PC-3 (cell line): ENCODE results near the gene KLHL15. TPM values are rescaled to one million over a fixed set of nuclear protein-coding genes. Genes with fewer than 3 reads are reported as not detected.

Source experiments
- ATAC-seq: fragments of 200-7000 bp; cut with Tn5 transposase; 2 replicates; pipeline ENCODE4 v1.9.1; 2020; ENCODE audit warnings: mild to moderate bottlenecking, moderate library complexity
- BruUV-seq: library from RNA; stranded (reverse); fragments of 400-500 nt; replicated peaks from 2 replicates; lab custom pipeline; 2021; lab: Mats Ljungman, UMichigan
- CTCF ChIA-PET: fragments of 300-600 bp; sonication (Branson Sonifier 250); formaldehyde crosslinking; loops from one replicate; lab custom pipeline; 2022; ENCODE audit warnings: antibody characterized with exemption; lab: Charles Lee
- POLR2A ChIA-PET: fragments of 300-600 bp; sonication (Branson Sonifier 250); formaldehyde crosslinking; loops from one replicate; lab custom pipeline; 2022; ENCODE audit warnings: antibody characterized with exemption; ENCODE audit not compliant: unreplicated experiment; lab: Charles Lee
- DNase-seq: peaks from one replicate; pipeline ENCODE4 v3.0.0-alpha.2; 2015
- H2AFZ ChIP-seq: fragments of 300-600 bp; sonication (generic); 2 replicates; pipeline ENCODE4 v1.6.0; 2016; ENCODE audit warnings: antibody characterized with exemption, low read length
- H3F3A ChIP-seq: fragments of 300-600 bp; sonication (generic); one replicate; pipeline ENCODE4 v1.6.0; 2017; ENCODE audit warnings: antibody characterized with exemption, low read length, control low read depth, mild to moderate bottlenecking; ENCODE audit not compliant: unreplicated experiment
- H3K27ac ChIP-seq: fragments of 300-600 bp; sonication (generic); 2 replicates; pipeline ENCODE4 v1.5.1; 2016; ENCODE audit warnings: mild to moderate bottlenecking, low read length
- H3K27me3 ChIP-seq: fragments of 300-600 bp; sonication (generic); 2 replicates; pipeline ENCODE4 v1.6.1; 2016; ENCODE audit warnings: low read length, mixed read lengths
- H3K36me3 ChIP-seq: fragments of 300-600 bp; sonication (generic); 2 replicates; pipeline ENCODE4 v1.6.1; 2016; ENCODE audit warnings: low read depth, mixed run types, low read length, mixed read lengths
- H3K4me1 ChIP-seq: fragments of 300-600 bp; sonication (generic); 2 replicates; pipeline ENCODE4 v1.5.1; 2016; ENCODE audit warnings: low read length; ENCODE audit not compliant: insufficient read depth
- H3K4me2 ChIP-seq: fragments of 300-600 bp; sonication (generic); 2 replicates; pipeline ENCODE4 v1.6.0; 2016; ENCODE audit warnings: low read length
- H3K4me3 ChIP-seq: fragments of 300-600 bp; sonication (generic); 2 replicates; pipeline ENCODE4 v1.5.1; 2016; ENCODE audit warnings: mild to moderate bottlenecking, low read length, mixed read lengths
- H3K79me2 ChIP-seq: fragments of 300-600 bp; sonication (generic); 2 replicates; pipeline ENCODE4 v1.6.1; 2017; ENCODE audit warnings: low read length, mixed read lengths
- H3K9ac ChIP-seq: fragments of 300-600 bp; sonication (generic); 2 replicates; pipeline ENCODE4 v1.6.0; 2016; ENCODE audit warnings: mild to moderate bottlenecking, low read length
- H3K9me2 ChIP-seq: fragments of 300-600 bp; sonication (generic); replicated peaks from 2 replicates; pipeline ENCODE4 v1.6.1; 2016; ENCODE audit warnings: mixed run types, low read length, mixed read lengths
- H3K9me3 ChIP-seq: fragments of 300-600 bp; sonication (generic); 2 replicates; pipeline ENCODE4 v1.6.1; 2016; ENCODE audit warnings: low read length, mixed read lengths
- H4K20me1 ChIP-seq: fragments of 300-600 bp; sonication (generic); 2 replicates; pipeline ENCODE4 v1.6.1; 2016; ENCODE audit warnings: low read length, mixed read lengths
- EZH2 ChIP-seq: fragments of 300-600 bp; sonication (generic); IDR thresholded peaks from one replicate; pipeline ENCODE4 v1.6.1; 2017; ENCODE audit warnings: antibody characterized with exemption, mild to moderate bottlenecking, low read length; ENCODE audit not compliant: unreplicated experiment
- EZH2phosphoT487 ChIP-seq: fragments of 300-600 bp; sonication (generic); IDR thresholded peaks from 2 replicates; pipeline ENCODE4 v1.6.1; 2018; ENCODE audit warnings: mild to moderate bottlenecking, antibody characterized with exemption, low read length, borderline replicate concordance
- intact Hi-C: fragments of 100-400 bp; cut with micrococcal nuclease; formaldehyde crosslinking; loops from 2 replicates; pipeline ENCODE4 v1.9.0; 2023
- total RNA-seq: library from RNA; depleted of rRNA; stranded (reverse); fragments of >200 nt; gene quantifications from 2 replicates; pipeline ENCODE4 v1.2.3, GENCODE V29; 2014
- TF ChIP-seq, protein P1 (sequence below): fragments of 300-600 bp; sonication (generic); conservative IDR thresholded peaks from 2 replicates; pipeline ENCODE4 v1.5.1; 2017; ENCODE audit warnings: antibody characterized with exemption, low read depth, mild to moderate bottlenecking, low read length

KLHL15 gene
- total RNA-seq, 1 experiment from 2014 or later = 8.5 TPM

DNA sequence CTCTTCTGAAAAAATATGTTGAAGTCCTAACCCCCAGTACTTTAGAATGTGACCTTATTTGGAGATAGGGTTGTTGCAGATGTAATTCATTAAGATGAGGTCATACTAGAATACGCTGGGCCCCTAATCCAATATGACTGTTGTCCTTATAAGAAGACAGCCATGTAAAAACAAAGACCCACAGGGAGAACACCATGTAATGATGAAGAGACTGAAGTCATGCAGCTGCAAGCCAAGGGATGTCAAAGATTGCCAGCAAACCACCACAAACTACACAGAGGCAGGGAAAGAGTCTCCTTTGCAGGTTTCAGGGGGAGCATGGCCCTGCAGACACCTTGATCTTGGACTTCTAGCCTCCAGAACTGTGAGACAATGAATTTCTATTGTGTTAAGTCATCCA, 81.8 kb downstream of the KLHL15 start:
- H2AFZ ChIP-seq = no peak overlapping the region
- CTCF ChIA-PET = no interaction called here
- intact Hi-C loops = no loop called here

GRCh38 chrX:23944234-23944633, 82.8 kb downstream of the KLHL15 start:
- no peak overlapping the region for H2AFZ ChIP-seq
- no peaks in the 10 kb centered on the region for H3F3A ChIP-seq
- CTCF ChIA-PET = no interaction called here
- H4K20me1 ChIP-seq = no peaks in the 10 kb centered on the region
- ATAC-seq (no peak), DNase-seq (no peak)
- H3K9me2 ChIP-seq = no peaks in the 10 kb centered on the region
- H3K36me3 ChIP-seq = no peaks in the 10 kb centered on the region
- POLR2A ChIA-PET = no interaction called here
- no peaks in the 10 kb centered on the region for H3K79me2 ChIP-seq
- TF ChIP-seq, protein P1, sequence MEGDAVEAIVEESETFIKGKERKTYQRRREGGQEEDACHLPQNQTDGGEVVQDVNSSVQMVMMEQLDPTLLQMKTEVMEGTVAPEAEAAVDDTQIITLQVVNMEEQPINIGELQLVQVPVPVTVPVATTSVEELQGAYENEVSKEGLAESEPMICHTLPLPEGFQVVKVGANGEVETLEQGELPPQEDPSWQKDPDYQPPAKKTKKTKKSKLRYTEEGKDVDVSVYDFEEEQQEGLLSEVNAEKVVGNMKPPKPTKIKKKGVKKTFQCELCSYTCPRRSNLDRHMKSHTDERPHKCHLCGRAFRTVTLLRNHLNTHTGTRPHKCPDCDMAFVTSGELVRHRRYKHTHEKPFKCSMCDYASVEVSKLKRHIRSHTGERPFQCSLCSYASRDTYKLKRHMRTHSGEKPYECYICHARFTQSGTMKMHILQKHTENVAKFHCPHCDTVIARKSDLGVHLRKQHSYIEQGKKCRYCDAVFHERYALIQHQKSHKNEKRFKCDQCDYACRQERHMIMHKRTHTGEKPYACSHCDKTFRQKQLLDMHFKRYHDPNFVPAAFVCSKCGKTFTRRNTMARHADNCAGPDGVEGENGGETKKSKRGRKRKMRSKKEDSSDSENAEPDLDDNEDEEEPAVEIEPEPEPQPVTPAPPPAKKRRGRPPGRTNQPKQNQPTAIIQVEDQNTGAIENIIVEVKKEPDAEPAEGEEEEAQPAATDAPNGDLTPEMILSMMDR = no peak
- TF ChIP-seq EZH2 (no peak), EZH2phosphoT487 (no peak)
- H3K4me2 ChIP-seq = no peak overlapping the region
- H3K27me3 ChIP-seq = peaks cover 12% of the 10 kb centered on the region; the same call in 1 of the 2 replicates
- H3K9me3 ChIP-seq = no peaks in the 10 kb centered on the region
- H3K27ac ChIP-seq = no peak overlapping the region
- no peak overlapping the region for H3K4me3 ChIP-seq
- intact Hi-C loops = no loop called here
- no TSS peak for BruUV-seq
- no peaks in the 10 kb centered on the region for H3K4me1 ChIP-seq
- no peak overlapping the region for H3K9ac ChIP-seq

More for the DNA sequence above, 81.8 kb downstream of the KLHL15 start:
- H3K36me3 ChIP-seq = no peaks in the 10 kb centered on the region
- no TSS peak for BruUV-seq
- no peak for ATAC-seq
- H3K9ac ChIP-seq = no peak overlapping the region
- H3K4me1 ChIP-seq = no peaks in the 10 kb centered on the region
- no peaks in the 10 kb centered on the region for H3K79me2 ChIP-seq
- H3K4me3 ChIP-seq = no peak overlapping the region
- H3K9me3 ChIP-seq = no peaks in the 10 kb centered on the region
- H3K4me2 ChIP-seq = no peak overlapping the region
- TF ChIP-seq EZH2 = no peak
- TF ChIP-seq, protein P1 = no peak
- no peak for TF ChIP-seq EZH2phosphoT487
- POLR2A ChIA-PET = no interaction called here
- no peaks in the 10 kb centered on the region for H3F3A ChIP-seq
- no peaks in the 10 kb centered on the region for H4K20me1 ChIP-seq
- no peak overlapping the region for H3K27ac ChIP-seq
- H3K9me2 ChIP-seq = no peaks in the 10 kb centered on the region
- H3K27me3 ChIP-seq = peaks cover 12% of the 10 kb centered on the region; the same call in 1 of the 2 replicates
- DNase-seq = no peak

- TF ChIP-seq EZH2 (no peak), EZH2phosphoT487 (no peak)
- TF ChIP-seq, protein P1 = no peak
- H3K36me3 ChIP-seq = no peaks in the 10 kb centered on the region
- DNase-seq = no peak
- H2AFZ ChIP-seq = no peak overlapping the region
- no peaks in the 10 kb centered on the region for H3K4me1 ChIP-seq
- H3K9me3 ChIP-seq = no peaks in the 10 kb centered on the region
- CTCF ChIA-PET = no interaction called here
- H3K79me2 ChIP-seq = no peaks in the 10 kb centered on the region
- H3K27me3 ChIP-seq = 0 out of 2 replicates have a peak, but pooled peaks cover 2% of the 10 kb centered on the region
- H3K9me2 ChIP-seq = no peaks in the 10 kb centered on the region
- no peak overlapping the region for H3K9ac ChIP-seq
- H3K27ac ChIP-seq = no peak overlapping the region
- no peak for ATAC-seq
- BruUV-seq = no TSS peak
- POLR2A ChIA-PET = no interaction called here
- intact Hi-C loops = loop anchor here (10.0 kb wide), 1 partner anchor 86 kb away; the partner anchor contains the start of gene KLHL15
- no peak overlapping the region for H3K4me2 ChIP-seq
- H3K4me3 ChIP-seq = no peak overlapping the region
- H4K20me1 ChIP-seq = no peaks in the 10 kb centered on the region
- H3F3A ChIP-seq = no peaks in the 10 kb centered on the region
Measured at GRCh38 chrX:23939203-23939602, 87.8 kb downstream of the KLHL15 start.
